ENCODE results near the gene DLEC1. TPM values are rescaled to one million over a fixed set of nuclear protein-coding genes. Genes with fewer than 3 reads are reported as not detected.

DLEC1 gene
- total and polyA plus RNA-seq, 2 of the 4 experiments (the other 2 are of a cell fraction): 0.03 TPM; not detected in 1

GRCh38 chr3:38016847-38017444, 22.1 kb upstream of the DLEC1 start:
- POLR2A ChIA-PET (ENCODE audit: unreplicated experiment): no interaction called here
- Histone ChIP-seq H3K27me3 (ENCODE audit: control insufficient read depth, insufficient read depth, low read length) (no peaks in the 10 kb centered on the region), H3K4me2 (ENCODE audit: low read depth, low read length) (no peak overlapping the region), H2BK20ac (ENCODE audit: low read depth, low read length) (no peak overlapping the region), H2AK5ac (ENCODE audit: low read depth, low read length) (no peak overlapping the region), H3K79me1 (ENCODE audit: low read depth in 1 of 2, low read length in 2 of 2) (0 out of 4 replicates have a peak, but pooled peaks cover 0 to 3% of the 10 kb centered on the region in 2 experiments), H2AFZ (replicated peaks; ENCODE audit: low read length, poor library complexity) (no peak overlapping the region), H2AK9ac (replicated peaks; ENCODE audit: low read depth, low read length, poor library complexity) (no peak overlapping the region), H3K36me3 (ENCODE audit: control insufficient read depth, insufficient read depth, low read length) (peaks cover 26% of the 10 kb centered on the region), H3K9ac (ENCODE audit: low read depth, low read length) (no peak overlapping the region), H4K91ac (ENCODE audit: insufficient read depth, low read depth, low read length) (no peak overlapping the region), H2BK15ac (ENCODE audit: low read depth, low read length) (no peak overlapping the region), H3K23ac (ENCODE audit: low read depth, low read length) (no peak overlapping the region), H3K4me1 (ENCODE audit: control insufficient read depth, insufficient read depth, low read length) (no peaks in the 10 kb centered on the region), H3K4me3 (ENCODE audit: insufficient read depth, low read depth, low read length) (no peak overlapping the region), H3K4ac (ENCODE audit: low read depth, low read length) (no peak overlapping the region), H3K14ac (replicated peaks; ENCODE audit: low read depth, low read length) (no peak overlapping the region), H2BK5ac (ENCODE audit: low read depth, low read length, poor library complexity, severe bottlenecking) (no peak overlapping the region), H4K8ac (ENCODE audit: low read depth in 2 of 2, low read length in 2 of 2) (no peak overlapping the region), H3K9me3 (ENCODE audit: control insufficient read depth, insufficient read depth, low read length) (peaks cover 4% of the 10 kb centered on the region; the same call in 1 of the 2 replicates), H3K27ac (ENCODE audit: insufficient read depth, low read length) (no peak overlapping the region), H3K56ac (ENCODE audit: extremely low read depth, insufficient read depth, low read length) (no peak overlapping the region), H4K20me1 (ENCODE audit: insufficient read depth, low read length) (no peaks in the 10 kb centered on the region; the same call in 1 of the 2 replicates), H3K9me1 (ENCODE audit: insufficient read depth, low read length) (0 out of 2 replicates have a peak, but pooled peaks cover 4% of the 10 kb centered on the region), H4K5ac (ENCODE audit: low read depth, low read length) (no peak overlapping the region), H2BK120ac (ENCODE audit: low read depth, low read length) (no peak overlapping the region), H3K18ac (ENCODE audit: low read depth, low read length) (no peak overlapping the region)
- DNase-seq: no peak
- intact Hi-C loops (cut with micrococcal nuclease) (no loop called here), in situ Hi-C loops (cut with MboI; ENCODE audit: low sequenced_read_pairs) (no loop called here), dilution Hi-C loops (cut with HindIII; ENCODE audit: low sequenced_read_pairs, unreplicated experiment) (no loop called here)
- no peak for ATAC-seq (ENCODE audit: low read depth)
- CTCF ChIA-PET: no interaction called here
- BruUV-seq (replicated peaks): no TSS peak
- no peak for TF ChIP-seq NFE2L2 (IDR thresholded peaks at IDR 0.05; ENCODE audit: low read depth, low read length)
- no peak for TF ChIP-seq CEBPB (IDR thresholded peaks at IDR 0.05; ENCODE audit: low read depth, low read length)
- TF ChIP-seq BHLHE40 (IDR thresholded peaks at IDR 0.05; ENCODE audit: low read depth, low read length): no peak
- no peak for TF ChIP-seq MAZ (IDR thresholded peaks at IDR 0.05; ENCODE audit: borderline replicate concordance, low read depth, low read length)
- no peak for TF ChIP-seq CHD1 (IDR thresholded peaks at IDR 0.05; ENCODE audit: low read depth, low read length)
- TF ChIP-seq SMC3 (IDR thresholded peaks at IDR 0.05; ENCODE audit: low read depth, low read length): no peak
- TF ChIP-seq RFX5 (IDR thresholded peaks at IDR 0.05; ENCODE audit: low read depth, low read length): no peak
- TF ChIP-seq ELK1 (IDR thresholded peaks at IDR 0.05; ENCODE audit: borderline replicate concordance, low read depth, low read length): no peak
- TF ChIP-seq CTCF (conservative IDR thresholded peaks at IDR 0.05; ENCODE audit: low read depth, low read length): no peak
- whole genome bisulfite sequencing, 2 experiments (ENCODE audit: extremely low coverage in 2 of 2, insufficient read length in 1 of 2): 100% methylated on average over 1 of the region's 6 CpGs; no CpG with 5 or more reads in 1 of the 2 experiments
